ENCODE measurements around the gene EFCAB5. TPM values are rescaled to one million over a fixed set of nuclear protein-coding genes. Genes with fewer than 3 reads are reported as not detected.
"Not testable (repeated sequence)": the region's sequence is repeated elsewhere in the genome, so short reads cannot be mapped to it uniquely, and the experiment has no call there.

Gene EFCAB5
- total and polyA plus RNA-seq, 8 donors = 0.52 to 2.3 (median 1.9) TPM

GRCh38 chr17:29929533-29930408, 11.7 kb upstream of the EFCAB5 start, which contains the start of gene SSH2:
Gene SSH2 (minus strand): TSS chr17:29930228. CDS start chr17:29930000, 228 bp downstream.
- intact Hi-C loops (cut with DNase I) = loop anchor here in 1 of 2 donors (2.0 to 10.0 kb wide), 2 partner anchors 121 to 295 kb away; no protein-coding TSS in a partner anchor
- DNase-seq = peak; percentile 74 to 98 (median 90)
- Histone ChIP-seq H3K27ac (peak within 1 kb of the TSS; percentile 92), H3K9me3 (no peaks in the 10 kb centered on the region), H3K4me1 (peaks cover 10 to 40% of the 10 kb centered on the region in 2 donors), H3K36me3 (no peaks in the 10 kb centered on the region), H3K4me3 (peak within 1 kb of the TSS; percentile 53 to 81), H3K27me3 (no peaks in the 10 kb centered on the region)
- peak; percentile 92 for ATAC-seq
- no peak for TF ChIP-seq CTCF (IDR thresholded peaks at IDR 0.05)

- intact Hi-C loops (cut with DNase I) = loop anchor here in 1 of 2 donors (2.0 to 10.0 kb wide), 2 partner anchors 122 to 296 kb away; no protein-coding TSS in a partner anchor
- TF ChIP-seq CTCF (IDR thresholded peaks at IDR 0.05) = no peak
Observed at GRCh38 chr17:29930409-29931010, 10.9 kb upstream of the EFCAB5 start.

GRCh38 chr17:29931231-29931932, 10.1 kb upstream of the EFCAB5 start:
- peak in 3 of 4 donors; percentile 64 to 87 (median 73) for DNase-seq
- H3K4me3 ChIP-seq = peak overlapping the region; percentile 53 to 81
- intact Hi-C loops (cut with DNase I) = loop anchor here in 1 of 2 donors (2.0 to 10.0 kb wide), 2 partner anchors 123 to 297 kb away; no protein-coding TSS in a partner anchor

More at GRCh38 chr17:29930409-29931010, 10.9 kb upstream of the EFCAB5 start:
- ATAC-seq (peak; percentile 44), DNase-seq (peak in 2 of 4 donors; percentile 19 to 25)
- Histone ChIP-seq H3K9me3 (no peaks in the 10 kb centered on the region), H3K4me3 (peak overlapping the region; percentile 53 to 81), H3K27me3 (no peaks in the 10 kb centered on the region), H3K4me1 (peaks cover 10 to 40% of the 10 kb centered on the region in 2 donors), H3K36me3 (no peaks in the 10 kb centered on the region), H3K27ac (peak overlapping the region; percentile 92)

GRCh38 chr17:29933379-29933778, 8.1 kb upstream of the EFCAB5 start:
- DNase-seq = no peak

More at GRCh38 chr17:29931231-29931932, 10.1 kb upstream of the EFCAB5 start:
- peak; percentile 68 for ATAC-seq
- peak overlapping the region; percentile 33 to 92 for H3K27ac ChIP-seq
- H3K4me1 ChIP-seq = peaks cover 10 to 40% of the 10 kb centered on the region in 2 donors
- H3K9me3 ChIP-seq = no peaks in the 10 kb centered on the region
- TF ChIP-seq CTCF (IDR thresholded peaks at IDR 0.05) = peak; percentile 69 to 88
- H3K27me3 ChIP-seq = no peaks in the 10 kb centered on the region
- H3K36me3 ChIP-seq = no peaks in the 10 kb centered on the region

GRCh38 chr17:29935909-29936308, 5.5 kb upstream of the EFCAB5 start:
- not testable (repeated sequence) for H3K4me3 ChIP-seq, DNase-seq, H3K27me3 ChIP-seq, H3K36me3 ChIP-seq, H3K4me1 ChIP-seq, ATAC-seq, H3K9me3 ChIP-seq, H3K27ac ChIP-seq
- intact Hi-C loops (cut with DNase I) = loop anchor here in 1 of 2 donors (10.0 kb wide), 1 partner anchor 301 kb away; no protein-coding TSS in a partner anchor

More at GRCh38 chr17:29933379-29933778, 8.1 kb upstream of the EFCAB5 start:
- intact Hi-C loops (cut with DNase I) = loop anchor here in 1 of 2 donors (10.0 kb wide), 1 partner anchor 299 kb away; no protein-coding TSS in a partner anchor
- no peak for TF ChIP-seq CTCF (IDR thresholded peaks at IDR 0.05)
- H3K9me3 ChIP-seq = no peaks in the 10 kb centered on the region
- H3K27me3 ChIP-seq = no peaks in the 10 kb centered on the region
- no peak overlapping the region for H3K27ac ChIP-seq
- H3K36me3 ChIP-seq = no peaks in the 10 kb centered on the region
- ATAC-seq = no peak
- no peak overlapping the region for H3K4me3 ChIP-seq
- peaks cover 5 to 24% of the 10 kb centered on the region in 2 donors for H3K4me1 ChIP-seq
